Thyroid gland (tissue), 4 donors: ENCODE results near the gene ABCA13.

ENCODE experiments used
- POLR2A ChIP-seq, 2 donors: fragments of 450-650 bp; IDR thresholded peaks; one replicate each; pipeline ENCODE4 v1.6.1; 2017; ENCODE audit warnings: antibody characterized with exemption in 2 of 2, mild to moderate bottlenecking in 2 of 2, moderate library complexity in 1 of 2
- TF ChIP-seq, protein P1 (sequence below), 6 experiments: fragments of 200-600 bp in 3 of 6; fragments of 450-650 bp in 3 of 6; sonication (generic) in 3 of 6; IDR thresholded peaks; one replicate each; pipeline ENCODE4 v1.5.1; 2016 to 2019; ENCODE audit warnings: antibody characterized with exemption in 6 of 6, mild to moderate bottlenecking in 2 of 6, inconsistent platforms in 1 of 6, moderate library complexity in 1 of 6

GRCh38 chr7:48144291-48144768 is 26.9 kb upstream of the ABCA13 start:
- TF ChIP-seq, protein P1, sequence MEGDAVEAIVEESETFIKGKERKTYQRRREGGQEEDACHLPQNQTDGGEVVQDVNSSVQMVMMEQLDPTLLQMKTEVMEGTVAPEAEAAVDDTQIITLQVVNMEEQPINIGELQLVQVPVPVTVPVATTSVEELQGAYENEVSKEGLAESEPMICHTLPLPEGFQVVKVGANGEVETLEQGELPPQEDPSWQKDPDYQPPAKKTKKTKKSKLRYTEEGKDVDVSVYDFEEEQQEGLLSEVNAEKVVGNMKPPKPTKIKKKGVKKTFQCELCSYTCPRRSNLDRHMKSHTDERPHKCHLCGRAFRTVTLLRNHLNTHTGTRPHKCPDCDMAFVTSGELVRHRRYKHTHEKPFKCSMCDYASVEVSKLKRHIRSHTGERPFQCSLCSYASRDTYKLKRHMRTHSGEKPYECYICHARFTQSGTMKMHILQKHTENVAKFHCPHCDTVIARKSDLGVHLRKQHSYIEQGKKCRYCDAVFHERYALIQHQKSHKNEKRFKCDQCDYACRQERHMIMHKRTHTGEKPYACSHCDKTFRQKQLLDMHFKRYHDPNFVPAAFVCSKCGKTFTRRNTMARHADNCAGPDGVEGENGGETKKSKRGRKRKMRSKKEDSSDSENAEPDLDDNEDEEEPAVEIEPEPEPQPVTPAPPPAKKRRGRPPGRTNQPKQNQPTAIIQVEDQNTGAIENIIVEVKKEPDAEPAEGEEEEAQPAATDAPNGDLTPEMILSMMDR (IDR thresholded peaks at IDR 0.05), result no peak
- no peak for TF ChIP-seq POLR2A (IDR thresholded peaks at IDR 0.05)
